Measurements from ENCODE around the gene GATD1. TPM values are rescaled to one million over a fixed set of nuclear protein-coding genes. Genes with fewer than 3 reads are reported as not detected.
A peak's percentile ranks its signal among the peaks of the same experiment; 100 is the strongest.

GATD1 gene
- total and polyA plus RNA-seq, 2 donors (not counting 1 experiment from before 2014, with no cell fraction given) = 14.7 to 20.3 TPM

DNA sequence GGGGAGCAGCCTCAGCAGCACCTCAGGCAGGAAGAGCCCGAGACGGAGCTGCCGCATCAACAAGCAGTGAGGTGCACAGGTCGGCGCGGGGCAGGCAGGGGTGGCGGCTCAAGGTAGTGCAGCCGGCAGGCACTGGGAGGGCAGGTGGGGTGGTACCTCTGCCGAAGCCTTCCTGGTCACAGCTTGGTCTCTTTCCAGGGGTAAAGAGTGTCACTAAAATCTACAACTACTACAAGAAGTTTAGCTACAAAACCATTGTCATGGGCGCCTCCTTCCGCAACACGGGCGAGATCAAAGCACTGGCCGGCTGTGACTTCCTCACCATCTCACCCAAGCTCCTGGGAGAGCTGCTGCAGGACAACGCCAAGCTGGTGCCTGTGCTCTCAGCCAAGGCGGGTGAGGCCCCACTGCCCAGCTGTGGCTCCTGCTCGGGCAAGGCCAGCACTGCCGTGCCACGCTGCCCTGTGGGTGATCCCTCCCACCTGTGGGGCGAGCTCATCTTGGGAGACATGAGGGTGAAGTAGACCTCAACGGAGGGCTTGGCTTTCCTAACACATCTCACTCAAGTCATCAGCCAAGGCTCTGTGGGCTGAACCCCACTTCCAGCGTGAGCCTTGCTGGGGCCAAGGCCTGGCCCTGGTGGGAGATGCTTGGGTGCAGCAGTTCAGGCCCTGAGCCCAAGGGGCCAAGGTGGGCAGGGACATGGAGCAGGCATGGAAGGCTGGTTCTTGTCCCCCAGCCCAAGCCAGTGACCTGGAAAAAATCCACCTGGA is 13.6 kb downstream of the GATD1 start:
- peaks cover 2% of the 10 kb centered on the region for H4K20me1 ChIP-seq (ENCODE audit: control insufficient read depth, extremely low read depth, insufficient read depth, low read length)
- TF ChIP-seq EZH2 (IDR thresholded peaks at IDR 0.05; ENCODE audit: low read length, missing control alignments) = no peak
- TF ChIP-seq, protein P1, sequence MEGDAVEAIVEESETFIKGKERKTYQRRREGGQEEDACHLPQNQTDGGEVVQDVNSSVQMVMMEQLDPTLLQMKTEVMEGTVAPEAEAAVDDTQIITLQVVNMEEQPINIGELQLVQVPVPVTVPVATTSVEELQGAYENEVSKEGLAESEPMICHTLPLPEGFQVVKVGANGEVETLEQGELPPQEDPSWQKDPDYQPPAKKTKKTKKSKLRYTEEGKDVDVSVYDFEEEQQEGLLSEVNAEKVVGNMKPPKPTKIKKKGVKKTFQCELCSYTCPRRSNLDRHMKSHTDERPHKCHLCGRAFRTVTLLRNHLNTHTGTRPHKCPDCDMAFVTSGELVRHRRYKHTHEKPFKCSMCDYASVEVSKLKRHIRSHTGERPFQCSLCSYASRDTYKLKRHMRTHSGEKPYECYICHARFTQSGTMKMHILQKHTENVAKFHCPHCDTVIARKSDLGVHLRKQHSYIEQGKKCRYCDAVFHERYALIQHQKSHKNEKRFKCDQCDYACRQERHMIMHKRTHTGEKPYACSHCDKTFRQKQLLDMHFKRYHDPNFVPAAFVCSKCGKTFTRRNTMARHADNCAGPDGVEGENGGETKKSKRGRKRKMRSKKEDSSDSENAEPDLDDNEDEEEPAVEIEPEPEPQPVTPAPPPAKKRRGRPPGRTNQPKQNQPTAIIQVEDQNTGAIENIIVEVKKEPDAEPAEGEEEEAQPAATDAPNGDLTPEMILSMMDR (conservative IDR thresholded peaks at IDR 0.05 in 1 of 2, IDR thresholded peaks at IDR 0.05 in 1 of 2; ENCODE audit: low read depth in 1 of 2, low read length in 2 of 2) = no peak
- no peaks in the 10 kb centered on the region for H3K27me3 ChIP-seq (ENCODE audit: control insufficient read depth, insufficient read depth, low read length)
- peaks cover 6% of the 10 kb centered on the region for H3K4me1 ChIP-seq (ENCODE audit: control insufficient read depth, extremely low read depth, insufficient read depth, low read length)
- H3K9me3 ChIP-seq (ENCODE audit: control insufficient read depth, insufficient read depth, low read depth, low read length) = no peaks in the 10 kb centered on the region
- no peak overlapping the region for H3K4me3 ChIP-seq (replicated peaks in 1 of 4; ENCODE audit: control extremely low read depth in 1 of 4, insufficient read depth in 1 of 4, low read depth in 3 of 4, low read length in 4 of 4)
- no peak overlapping the region for H2AFZ ChIP-seq (ENCODE audit: low read length)
- H3K27ac ChIP-seq (ENCODE audit: insufficient read depth, low read length) = no peak overlapping the region
- H3K9ac ChIP-seq (ENCODE audit: insufficient read depth, low read length) = no peak overlapping the region
- no peaks in the 10 kb centered on the region for H3K79me2 ChIP-seq (ENCODE audit: control insufficient read depth, insufficient read depth, low read length)
- no peak for DNase-seq (ENCODE audit: low read depth in 2 of 2)
- H3K4me2 ChIP-seq (ENCODE audit: extremely low read depth, insufficient read depth, low read length) = no peak overlapping the region
- peaks cover 33% of the 10 kb centered on the region for H3K36me3 ChIP-seq (ENCODE audit: control insufficient read depth, insufficient read depth, low read length)

DNA sequence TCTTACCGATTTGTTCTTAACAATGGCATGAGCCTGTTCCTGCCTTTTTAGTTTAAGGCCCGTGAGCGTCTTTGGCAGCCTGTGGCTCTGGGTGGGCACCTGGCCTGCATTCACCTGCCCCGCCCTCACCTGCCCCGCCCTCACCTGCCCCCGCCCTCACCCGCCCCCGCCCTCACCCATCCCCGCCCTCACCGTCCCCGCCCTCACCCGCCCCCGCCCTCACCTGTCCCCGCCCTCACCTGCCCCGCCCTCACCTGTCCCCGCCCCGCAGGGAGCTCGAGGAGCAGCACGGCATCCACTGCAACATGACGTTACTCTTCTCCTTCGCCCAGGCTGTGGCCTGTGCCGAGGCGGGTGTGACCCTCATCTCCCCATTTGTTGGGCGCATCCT is 14.2 kb downstream of the GATD1 start:
- TF ChIP-seq, protein P1 (conservative IDR thresholded peaks at IDR 0.05 in 1 of 2, IDR thresholded peaks at IDR 0.05 in 1 of 2; ENCODE audit: low read depth in 1 of 2, low read length in 2 of 2) = no peak
- Histone ChIP-seq H3K9me3 (ENCODE audit: control insufficient read depth, insufficient read depth, low read depth, low read length) (no peaks in the 10 kb centered on the region), H2AFZ (ENCODE audit: low read length) (no peak overlapping the region), H3K79me2 (ENCODE audit: control insufficient read depth, insufficient read depth, low read length) (no peaks in the 10 kb centered on the region), H3K4me3 (replicated peaks in 1 of 4; ENCODE audit: control extremely low read depth in 1 of 4, insufficient read depth in 1 of 4, low read depth in 3 of 4, low read length in 4 of 4) (no peak overlapping the region), H3K27ac (ENCODE audit: insufficient read depth, low read length) (peak overlapping the region; percentile 69), H3K36me3 (ENCODE audit: control insufficient read depth, insufficient read depth, low read length) (peaks cover 33% of the 10 kb centered on the region), H3K4me2 (ENCODE audit: extremely low read depth, insufficient read depth, low read length) (no peak overlapping the region), H4K20me1 (ENCODE audit: control insufficient read depth, extremely low read depth, insufficient read depth, low read length) (peaks cover 2% of the 10 kb centered on the region), H3K27me3 (ENCODE audit: control insufficient read depth, insufficient read depth, low read length) (no peaks in the 10 kb centered on the region), H3K9ac (ENCODE audit: insufficient read depth, low read length) (no peak overlapping the region), H3K4me1 (ENCODE audit: control insufficient read depth, extremely low read depth, insufficient read depth, low read length) (peaks cover 6% of the 10 kb centered on the region)
- DNase-seq (ENCODE audit: low read depth in 2 of 2) = no peak

DNA sequence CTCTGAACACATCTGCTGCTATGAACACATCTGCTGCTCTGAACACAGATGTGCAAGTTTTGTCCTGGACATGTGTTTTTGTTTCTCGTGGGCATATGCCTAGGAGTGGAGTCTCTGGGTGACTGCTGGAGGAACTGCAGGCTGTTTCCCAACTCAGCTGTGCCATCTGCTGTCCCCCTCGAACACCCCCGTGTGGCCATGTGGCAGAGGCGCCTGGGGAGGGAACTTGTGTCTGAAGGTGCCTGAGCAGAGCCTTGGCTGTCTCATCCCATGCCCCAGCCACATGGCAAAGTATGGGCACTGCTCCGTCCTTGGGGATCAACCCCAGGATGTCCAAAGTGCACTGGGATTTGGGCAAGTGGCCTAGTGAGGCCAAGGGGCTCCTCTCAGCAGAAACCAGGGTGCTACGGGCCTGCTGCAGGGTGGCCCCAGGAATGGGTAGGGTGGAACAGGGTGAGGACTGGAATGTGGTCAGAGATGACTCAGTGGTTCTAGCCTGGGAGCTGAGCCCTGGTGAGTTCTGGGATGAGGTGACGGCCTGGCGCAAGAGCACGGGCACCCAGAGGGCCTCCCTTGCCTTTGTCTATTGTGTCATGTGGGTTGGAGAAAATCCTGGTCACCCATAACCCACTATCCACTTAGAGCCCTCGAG is 14.7 kb downstream of the GATD1 start:
- no peak overlapping the region for H3K9ac ChIP-seq (ENCODE audit: insufficient read depth, low read length)
- peak; percentile 78 for DNase-seq (ENCODE audit: low read depth in 2 of 2)

More for the DNA sequence above, 14.7 kb downstream of the GATD1 start:
- H3K4me2 ChIP-seq (ENCODE audit: extremely low read depth, insufficient read depth, low read length) = no peak overlapping the region
- H4K20me1 ChIP-seq (ENCODE audit: control insufficient read depth, extremely low read depth, insufficient read depth, low read length) = peaks cover 2% of the 10 kb centered on the region
- no peak overlapping the region for H2AFZ ChIP-seq (ENCODE audit: low read length)
- H3K4me3 ChIP-seq (replicated peaks in 1 of 4; ENCODE audit: control extremely low read depth in 1 of 4, insufficient read depth in 1 of 4, low read depth in 3 of 4, low read length in 4 of 4) = no peak overlapping the region
- H3K9me3 ChIP-seq (ENCODE audit: control insufficient read depth, insufficient read depth, low read depth, low read length) = no peaks in the 10 kb centered on the region
- H3K79me2 ChIP-seq (ENCODE audit: control insufficient read depth, insufficient read depth, low read length) = no peaks in the 10 kb centered on the region
- peak overlapping the region; percentile 69 for H3K27ac ChIP-seq (ENCODE audit: insufficient read depth, low read length)
- H3K36me3 ChIP-seq (ENCODE audit: control insufficient read depth, insufficient read depth, low read length) = peaks cover 33% of the 10 kb centered on the region
- no peak for TF ChIP-seq EZH2 (IDR thresholded peaks at IDR 0.05; ENCODE audit: low read length, missing control alignments)
- TF ChIP-seq, protein P1 (conservative IDR thresholded peaks at IDR 0.05 in 1 of 2, IDR thresholded peaks at IDR 0.05 in 1 of 2; ENCODE audit: low read depth in 1 of 2, low read length in 2 of 2) = peak; percentile 22 to 30
- no peaks in the 10 kb centered on the region for H3K27me3 ChIP-seq (ENCODE audit: control insufficient read depth, insufficient read depth, low read length)
- peaks cover 6% of the 10 kb centered on the region for H3K4me1 ChIP-seq (ENCODE audit: control insufficient read depth, extremely low read depth, insufficient read depth, low read length)
